Keratinocyte (primary cell): Measurements from ENCODE around the gene DFFA. TPM values are rescaled to one million over a fixed set of nuclear protein-coding genes. Genes with fewer than 3 reads are reported as not detected.
"Not testable (repeated sequence)": the region's sequence is repeated elsewhere in the genome, so short reads cannot be mapped to it uniquely, and the experiment has no call there.

Experiments
- DNase-seq: peaks from one replicate; pipeline ENCODE4 v3.0.0-alpha.2; 2011; ENCODE audit warnings: low read depth, missing footprints, low spot score
- FAIRE-seq: peaks from 2 replicates; lab custom pipeline; 2011; peaks lifted over from hg19 to GRCh38; lab: Jason Lieb, UNC
- H2AFZ ChIP-seq: 2 replicates; pipeline ENCODE4 v1.6.0; 2012; ENCODE audit warnings: low read length, control low read depth, inconsistent platforms; ENCODE audit not compliant: control insufficient read depth
- H3K27ac ChIP-seq: 2 replicates; pipeline ENCODE4 v1.5.1; 2011; ENCODE audit warnings: low read length; ENCODE audit not compliant: control insufficient read depth, insufficient read depth
- H3K27me3 ChIP-seq: 3 replicates; pipeline ENCODE4 v1.6.0; 2011; ENCODE audit warnings: low read length; ENCODE audit not compliant: control insufficient read depth, insufficient read depth; ENCODE audit errors: extremely low read depth
- H3K36me3 ChIP-seq, 2 experiments: 2 replicates in 1 of 2; 3 replicates in 1 of 2; pipeline ENCODE4 v1.5.1; 2011; ENCODE audit warnings: low read length in 2 of 2, mild to moderate bottlenecking in 1 of 2; ENCODE audit not compliant: control insufficient read depth in 2 of 2, insufficient read depth in 2 of 2; ENCODE audit errors: extremely low read depth in 1 of 2
- H3K4me1 ChIP-seq: 3 replicates; pipeline ENCODE4 v1.5.1; 2011; ENCODE audit warnings: low read length; ENCODE audit not compliant: control insufficient read depth, insufficient read depth; ENCODE audit errors: extremely low read depth
- H3K4me2 ChIP-seq: 3 replicates; pipeline ENCODE4 v1.6.0; 2011; ENCODE audit warnings: low read depth, low read length; ENCODE audit not compliant: control insufficient read depth, insufficient read depth; ENCODE audit errors: extremely low read depth
- H3K4me3 ChIP-seq, 3 experiments: fragments of 200-600 bp in 1 of 3; sonication (generic) in 1 of 3; 2 replicates in 2 of 3; 3 replicates in 1 of 3; pipeline ENCODE4 v1.5.1; 2011 to 2016; ENCODE audit warnings: low read length in 3 of 3, mild to moderate bottlenecking in 3 of 3, control low read depth in 2 of 3, inconsistent platforms in 1 of 3, low read depth in 1 of 3, mixed read lengths in 1 of 3, mixed run types in 1 of 3, moderate library complexity in 1 of 3; ENCODE audit not compliant: control insufficient read depth in 2 of 3, insufficient read depth in 2 of 3; ENCODE audit errors: extremely low read depth in 1 of 3
- H3K79me2 ChIP-seq: 2 replicates; pipeline ENCODE4 v1.6.0; 2012; ENCODE audit warnings: low read length; ENCODE audit not compliant: control insufficient read depth, insufficient read depth
- H3K9ac ChIP-seq: 3 replicates; pipeline ENCODE4 v1.6.0; 2011; ENCODE audit warnings: low read length; ENCODE audit not compliant: control insufficient read depth, insufficient read depth; ENCODE audit errors: extremely low read depth
- H3K9me1 ChIP-seq: 3 replicates; pipeline ENCODE4 v1.6.0; 2011; ENCODE audit warnings: low read length; ENCODE audit not compliant: control insufficient read depth, insufficient read depth; ENCODE audit errors: extremely low read depth
- H3K9me3 ChIP-seq: 2 replicates; pipeline ENCODE4 v1.5.1; 2012; ENCODE audit warnings: low read depth, low read length; ENCODE audit not compliant: control insufficient read depth
- H4K20me1 ChIP-seq: 3 replicates; pipeline ENCODE4 v1.6.0; 2011; ENCODE audit warnings: low read length; ENCODE audit not compliant: control insufficient read depth, insufficient read depth; ENCODE audit errors: extremely low read depth
- CTCF ChIP-seq, 3 experiments: IDR thresholded peaks in 1 of 3; conservative IDR thresholded peaks in 1 of 3; optimal IDR thresholded peaks in 1 of 3; 2 replicates in 2 of 3; 3 replicates in 1 of 3; pipeline versions ENCODE3 to v1.5.1; 2011; ENCODE audit warnings: low read length in 3 of 3, mild to moderate bottlenecking in 3 of 3, moderate library complexity in 2 of 3, control low read depth in 1 of 3, inconsistent platforms in 1 of 3; ENCODE audit not compliant: insufficient read depth in 2 of 3; ENCODE audit errors: extremely low read depth in 1 of 3
- EZH2 ChIP-seq: IDR thresholded peaks from one replicate; pipeline ENCODE4 v1.6.1; 2012; ENCODE audit warnings: inconsistent platforms, mild to moderate bottlenecking, low read length, moderate library complexity
- dilution Hi-C: fragments of 300-500 bp; cut with MboI; formaldehyde crosslinking; loops from one replicate; pipeline ENCODE4 v1.7.0; 2020; ENCODE audit warnings: low sequenced_read_pairs; ENCODE audit not compliant: extremely low pct_ligation_motif_present
- polyA plus RNA-seq, 5 experiments: library from polyadenylated mRNA; depleted of rRNA in 3 of 5; stranded (reverse) in 3 of 5; stranded (forward) in 1 of 5; unstranded in 1 of 5; fragments of >200 nt; gene quantifications; 1 replicate in 1 of 5; 2 replicates in 3 of 5; 3 replicates in 1 of 5; pipeline versions ENCODE4 v1.2.1 to v1.2.3, GENCODE V29; 2011 to 2012; ENCODE audit warnings: missing spikeins in 2 of 5, low read depth in 1 of 5, low replicate concordance in 1 of 5

The DFFA gene
- polyA plus RNA-seq, 1 donor (not counting 4 experiments of a cell fraction or from before 2014, with no cell fraction given), result 53.1 TPM

GRCh38 chr1:10475510-10475909 is 3.2 kb upstream of the DFFA start:
- Histone ChIP-seq H3K4me3 (peak overlapping the region; percentile 94 to 99 (median 98)), H3K4me1 (peaks cover 26% of the 10 kb centered on the region), H2AFZ (peak overlapping the region; percentile 71), H3K9me3 (no peaks in the 10 kb centered on the region), H3K9me1 (no peaks in the 10 kb centered on the region), H3K27ac (peak overlapping the region; percentile 91), H3K36me3 (peaks cover 0 to 5% of the 10 kb centered on the region in 2 experiments), H4K20me1 (no peaks in the 10 kb centered on the region), H3K4me2 (peak overlapping the region; percentile 91), H3K9ac (peak overlapping the region; percentile 93), H3K27me3 (no peaks in the 10 kb centered on the region), H3K79me2 (peaks cover 63% of the 10 kb centered on the region)
- dilution Hi-C loops, result no loop called here
- TF ChIP-seq CTCF (optimal IDR thresholded peaks at IDR 0.05 in 1 of 3, IDR thresholded peaks at IDR 0.05 in 1 of 3, conservative IDR thresholded peaks at IDR 0.05 in 1 of 3; ENCODE audit: extremely low read depth in 1 of 3, insufficient read depth in 2 of 3, low read length in 3 of 3) (no peak), EZH2 (no peak)
- FAIRE-seq, result no peak
- DNase-seq, result no peak

- peaks cover 59% of the 10 kb centered on the region for H3K79me2 ChIP-seq
Observed at GRCh38 chr1:10474613-10475507, 2.5 kb upstream of the DFFA start, which contains the start of gene PEX14. TSS of gene PEX14 (plus strand) at chr1:10474950. CDS start at chr1:10474967, 17 bp downstream.

GRCh38 chr1:10474309-10474612 is 1.9 kb upstream of the DFFA start:
- H4K20me1 ChIP-seq, H3K36me3 ChIP-seq, FAIRE-seq, H3K9me1 ChIP-seq, dilution Hi-C loops, H3K9me3 ChIP-seq, DNase-seq, H3K27me3 ChIP-seq: not testable (repeated sequence)
- H3K4me1 ChIP-seq, result peaks cover 21% of the 10 kb centered on the region
- H3K9ac ChIP-seq, result peak overlapping the region; percentile 93
- peak overlapping the region; percentile 83 for H2AFZ ChIP-seq
- peak overlapping the region; percentile 91 for H3K27ac ChIP-seq
- H3K4me3 ChIP-seq, result peak overlapping the region; percentile 94 to 99 (median 98)
- H3K79me2 ChIP-seq, result peaks cover 53% of the 10 kb centered on the region
- peak overlapping the region; percentile 69 for H3K4me2 ChIP-seq

More at GRCh38 chr1:10474613-10475507, 2.5 kb upstream of the DFFA start, which contains the start of gene PEX14:
- TF ChIP-seq CTCF (optimal IDR thresholded peaks at IDR 0.05 in 1 of 3, IDR thresholded peaks at IDR 0.05 in 1 of 3, conservative IDR thresholded peaks at IDR 0.05 in 1 of 3; ENCODE audit: extremely low read depth in 1 of 3, insufficient read depth in 2 of 3, low read length in 3 of 3) (no peak), EZH2 (no peak)
- Histone ChIP-seq H3K4me1 (peaks cover 26% of the 10 kb centered on the region), H4K20me1 (no peaks in the 10 kb centered on the region), H2AFZ (peak within 1 kb of the TSS; percentile 83), H3K4me2 (peak within 1 kb of the TSS; percentile 91), H3K27me3 (no peaks in the 10 kb centered on the region), H3K27ac (peak within 1 kb of the TSS; percentile 91), H3K9ac (peak within 1 kb of the TSS; percentile 93), H3K36me3 (peaks cover 0 to 5% of the 10 kb centered on the region in 2 experiments), H3K9me3 (no peaks in the 10 kb centered on the region), H3K4me3 (peak within 1 kb of the TSS; percentile 94 to 99 (median 98)), H3K9me1 (no peaks in the 10 kb centered on the region)
- DNase-seq (peak; percentile 41), FAIRE-seq (no peak)
- dilution Hi-C loops, result no loop called here
